Measurements from ENCODE around the gene TNNI3.
A peak's percentile ranks its signal among the peaks of the same experiment; 100 is the strongest.

DNA sequence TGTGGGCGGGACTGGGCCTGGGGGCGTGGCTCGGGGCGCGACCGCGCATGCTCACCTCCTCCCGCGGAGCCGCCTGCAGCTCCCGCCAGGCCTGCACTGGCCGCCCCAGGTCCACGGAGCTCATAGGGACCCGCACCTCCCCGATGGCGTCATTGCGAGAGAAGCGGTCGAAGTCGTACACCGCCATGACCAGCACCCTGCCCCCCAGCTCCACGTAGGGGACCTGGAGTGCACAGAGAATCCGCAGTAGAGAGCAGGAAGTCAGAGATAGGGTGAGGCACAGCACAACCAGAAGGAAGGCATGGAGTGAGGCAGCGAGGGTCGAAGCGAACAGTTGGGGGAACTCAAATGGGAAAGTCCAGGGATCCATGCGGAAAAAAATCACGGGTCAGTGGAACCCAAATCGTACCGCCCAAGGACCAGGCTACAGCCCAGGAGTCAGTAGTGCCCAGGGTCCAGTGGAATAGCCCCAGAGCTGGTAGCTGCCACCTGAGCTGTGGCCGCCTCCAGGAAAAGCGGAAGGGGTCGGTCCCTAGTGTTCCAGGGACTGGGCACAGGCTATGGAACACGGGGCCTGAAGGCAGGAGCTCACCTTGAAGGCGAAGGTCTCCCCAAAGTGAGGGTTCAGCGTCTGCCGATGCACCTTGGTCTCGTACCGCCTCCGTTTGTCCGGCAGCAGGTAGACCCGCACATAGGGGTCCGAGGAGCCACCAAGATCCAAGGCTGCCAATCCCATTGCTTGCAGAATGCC lies 17.8 kb upstream of the TNNI3 start:
- TF ChIP-seq PTBP1 (IDR thresholded peaks at IDR 0.05; ENCODE audit: low read depth, low read length) = no peak
- no peak for TF ChIP-seq EZH2 (IDR thresholded peaks at IDR 0.05; ENCODE audit: borderline replicate concordance, low read depth, low read length)
- peak; percentile 86 for TF ChIP-seq POLR2A (conservative IDR thresholded peaks at IDR 0.05)
- TF ChIP-seq, protein P1, sequence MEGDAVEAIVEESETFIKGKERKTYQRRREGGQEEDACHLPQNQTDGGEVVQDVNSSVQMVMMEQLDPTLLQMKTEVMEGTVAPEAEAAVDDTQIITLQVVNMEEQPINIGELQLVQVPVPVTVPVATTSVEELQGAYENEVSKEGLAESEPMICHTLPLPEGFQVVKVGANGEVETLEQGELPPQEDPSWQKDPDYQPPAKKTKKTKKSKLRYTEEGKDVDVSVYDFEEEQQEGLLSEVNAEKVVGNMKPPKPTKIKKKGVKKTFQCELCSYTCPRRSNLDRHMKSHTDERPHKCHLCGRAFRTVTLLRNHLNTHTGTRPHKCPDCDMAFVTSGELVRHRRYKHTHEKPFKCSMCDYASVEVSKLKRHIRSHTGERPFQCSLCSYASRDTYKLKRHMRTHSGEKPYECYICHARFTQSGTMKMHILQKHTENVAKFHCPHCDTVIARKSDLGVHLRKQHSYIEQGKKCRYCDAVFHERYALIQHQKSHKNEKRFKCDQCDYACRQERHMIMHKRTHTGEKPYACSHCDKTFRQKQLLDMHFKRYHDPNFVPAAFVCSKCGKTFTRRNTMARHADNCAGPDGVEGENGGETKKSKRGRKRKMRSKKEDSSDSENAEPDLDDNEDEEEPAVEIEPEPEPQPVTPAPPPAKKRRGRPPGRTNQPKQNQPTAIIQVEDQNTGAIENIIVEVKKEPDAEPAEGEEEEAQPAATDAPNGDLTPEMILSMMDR (IDR thresholded peaks at IDR 0.05 in 2 of 3, conservative IDR thresholded peaks at IDR 0.05 in 1 of 3; ENCODE audit: insufficient read depth in 2 of 3, low read depth in 1 of 3, low read length in 3 of 3) = no peak
- no peak for TF ChIP-seq ZNF586 (CRISPR knock-in tag; conservative IDR thresholded peaks at IDR 0.05)
- TF ChIP-seq, protein P2, sequence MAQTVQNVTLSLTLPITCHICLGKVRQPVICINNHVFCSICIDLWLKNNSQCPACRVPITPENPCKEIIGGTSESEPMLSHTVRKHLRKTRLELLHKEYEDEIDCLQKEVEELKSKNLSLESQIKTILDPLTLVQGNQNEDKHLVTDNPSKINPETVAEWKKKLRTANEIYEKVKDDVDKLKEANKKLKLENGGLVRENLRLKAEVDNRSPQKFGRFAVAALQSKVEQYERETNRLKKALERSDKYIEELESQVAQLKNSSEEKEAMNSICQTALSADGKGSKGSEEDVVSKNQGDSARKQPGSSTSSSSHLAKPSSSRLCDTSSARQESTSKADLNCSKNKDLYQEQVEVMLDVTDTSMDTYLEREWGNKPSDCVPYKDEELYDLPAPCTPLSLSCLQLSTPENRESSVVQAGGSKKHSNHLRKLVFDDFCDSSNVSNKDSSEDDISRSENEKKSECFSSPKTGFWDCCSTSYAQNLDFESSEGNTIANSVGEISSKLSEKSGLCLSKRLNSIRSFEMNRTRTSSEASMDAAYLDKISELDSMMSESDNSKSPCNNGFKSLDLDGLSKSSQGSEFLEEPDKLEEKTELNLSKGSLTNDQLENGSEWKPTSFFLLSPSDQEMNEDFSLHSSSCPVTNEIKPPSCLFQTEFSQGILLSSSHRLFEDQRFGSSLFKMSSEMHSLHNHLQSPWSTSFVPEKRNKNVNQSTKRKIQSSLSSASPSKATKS (CRISPR knock-in tag; IDR thresholded peaks at IDR 0.05) = no peak
- TF ChIP-seq EP300 (IDR thresholded peaks at IDR 0.05; ENCODE audit: low read length) = no peak
- TF ChIP-seq, protein P3, sequence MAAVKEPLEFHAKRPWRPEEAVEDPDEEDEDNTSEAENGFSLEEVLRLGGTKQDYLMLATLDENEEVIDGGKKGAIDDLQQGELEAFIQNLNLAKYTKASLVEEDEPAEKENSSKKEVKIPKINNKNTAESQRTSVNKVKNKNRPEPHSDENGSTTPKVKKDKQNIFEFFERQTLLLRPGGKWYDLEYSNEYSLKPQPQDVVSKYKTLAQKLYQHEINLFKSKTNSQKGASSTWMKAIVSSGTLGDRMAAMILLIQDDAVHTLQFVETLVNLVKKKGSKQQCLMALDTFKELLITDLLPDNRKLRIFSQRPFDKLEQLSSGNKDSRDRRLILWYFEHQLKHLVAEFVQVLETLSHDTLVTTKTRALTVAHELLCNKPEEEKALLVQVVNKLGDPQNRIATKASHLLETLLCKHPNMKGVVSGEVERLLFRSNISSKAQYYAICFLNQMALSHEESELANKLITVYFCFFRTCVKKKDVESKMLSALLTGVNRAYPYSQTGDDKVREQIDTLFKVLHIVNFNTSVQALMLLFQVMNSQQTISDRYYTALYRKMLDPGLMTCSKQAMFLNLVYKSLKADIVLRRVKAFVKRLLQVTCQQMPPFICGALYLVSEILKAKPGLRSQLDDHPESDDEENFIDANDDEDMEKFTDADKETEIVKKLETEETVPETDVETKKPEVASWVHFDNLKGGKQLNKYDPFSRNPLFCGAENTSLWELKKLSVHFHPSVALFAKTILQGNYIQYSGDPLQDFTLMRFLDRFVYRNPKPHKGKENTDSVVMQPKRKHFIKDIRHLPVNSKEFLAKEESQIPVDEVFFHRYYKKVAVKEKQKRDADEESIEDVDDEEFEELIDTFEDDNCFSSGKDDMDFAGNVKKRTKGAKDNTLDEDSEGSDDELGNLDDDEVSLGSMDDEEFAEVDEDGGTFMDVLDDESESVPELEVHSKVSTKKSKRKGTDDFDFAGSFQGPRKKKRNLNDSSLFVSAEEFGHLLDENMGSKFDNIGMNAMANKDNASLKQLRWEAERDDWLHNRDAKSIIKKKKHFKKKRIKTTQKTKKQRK (IDR thresholded peaks at IDR 0.05; ENCODE audit: borderline replicate concordance, low read depth, low read length) = no peak
- no peak for TF ChIP-seq ZNF232 (CRISPR knock-in tag; IDR thresholded peaks at IDR 0.05)
- TF ChIP-seq FOXM1 (IDR thresholded peaks at IDR 0.05; ENCODE audit: low read depth) = no peak
- TF ChIP-seq FOXM1 (CRISPR knock-in tag; IDR thresholded peaks at IDR 0.05; ENCODE audit: low read depth) = no peak
- TF ChIP-seq ATF1 (CRISPR knock-in tag; IDR thresholded peaks at IDR 0.05) = no peak
- peak; percentile 76 for TF ChIP-seq ATF1 (tag; IDR thresholded peaks at IDR 0.05)
- TF ChIP-seq KDM1A (IDR thresholded peaks at IDR 0.05) = no peak
- TF ChIP-seq, protein P4, sequence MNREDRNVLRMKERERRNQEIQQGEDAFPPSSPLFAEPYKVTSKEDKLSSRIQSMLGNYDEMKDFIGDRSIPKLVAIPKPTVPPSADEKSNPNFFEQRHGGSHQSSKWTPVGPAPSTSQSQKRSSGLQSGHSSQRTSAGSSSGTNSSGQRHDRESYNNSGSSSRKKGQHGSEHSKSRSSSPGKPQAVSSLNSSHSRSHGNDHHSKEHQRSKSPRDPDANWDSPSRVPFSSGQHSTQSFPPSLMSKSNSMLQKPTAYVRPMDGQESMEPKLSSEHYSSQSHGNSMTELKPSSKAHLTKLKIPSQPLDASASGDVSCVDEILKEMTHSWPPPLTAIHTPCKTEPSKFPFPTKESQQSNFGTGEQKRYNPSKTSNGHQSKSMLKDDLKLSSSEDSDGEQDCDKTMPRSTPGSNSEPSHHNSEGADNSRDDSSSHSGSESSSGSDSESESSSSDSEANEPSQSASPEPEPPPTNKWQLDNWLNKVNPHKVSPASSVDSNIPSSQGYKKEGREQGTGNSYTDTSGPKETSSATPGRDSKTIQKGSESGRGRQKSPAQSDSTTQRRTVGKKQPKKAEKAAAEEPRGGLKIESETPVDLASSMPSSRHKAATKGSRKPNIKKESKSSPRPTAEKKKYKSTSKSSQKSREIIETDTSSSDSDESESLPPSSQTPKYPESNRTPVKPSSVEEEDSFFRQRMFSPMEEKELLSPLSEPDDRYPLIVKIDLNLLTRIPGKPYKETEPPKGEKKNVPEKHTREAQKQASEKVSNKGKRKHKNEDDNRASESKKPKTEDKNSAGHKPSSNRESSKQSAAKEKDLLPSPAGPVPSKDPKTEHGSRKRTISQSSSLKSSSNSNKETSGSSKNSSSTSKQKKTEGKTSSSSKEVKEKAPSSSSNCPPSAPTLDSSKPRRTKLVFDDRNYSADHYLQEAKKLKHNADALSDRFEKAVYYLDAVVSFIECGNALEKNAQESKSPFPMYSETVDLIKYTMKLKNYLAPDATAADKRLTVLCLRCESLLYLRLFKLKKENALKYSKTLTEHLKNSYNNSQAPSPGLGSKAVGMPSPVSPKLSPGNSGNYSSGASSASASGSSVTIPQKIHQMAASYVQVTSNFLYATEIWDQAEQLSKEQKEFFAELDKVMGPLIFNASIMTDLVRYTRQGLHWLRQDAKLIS (CRISPR knock-in tag; IDR thresholded peaks at IDR 0.05) = no peak
- no peak for TF ChIP-seq GTF2F1 (IDR thresholded peaks at IDR 0.05; ENCODE audit: low read depth, low read length)
